SK-N-MC (cell line): ENCODE data around the gene MACROD2.

ENCODE experiments used
- DNase-seq: peaks from one replicate; pipeline ENCODE4 v3.0.0-alpha.2; 2011; ENCODE audit warnings: low read depth, low spot score
- H3K27ac ChIP-seq: fragments of 200-600 bp; sonication (generic); 2 replicates; pipeline ENCODE4 v1.5.1; 2016; ENCODE audit warnings: mixed run types
- H3K36me3 ChIP-seq: fragments of 200-600 bp; sonication (generic); 2 replicates; pipeline ENCODE4 v1.6.1; 2017; ENCODE audit warnings: antibody characterized with exemption, low read length, mixed read lengths; ENCODE audit not compliant: insufficient read depth
- H3K4me3 ChIP-seq: fragments of 200-600 bp; sonication (generic); 2 replicates; pipeline ENCODE4 v1.5.1; 2016
- H3K9ac ChIP-seq: fragments of 200-600 bp; sonication (generic); 2 replicates; pipeline ENCODE4 v1.8.0; 2017; ENCODE audit warnings: mixed run types, mixed read lengths; ENCODE audit not compliant: insufficient read length
- H3K9me3 ChIP-seq: fragments of 200-600 bp; sonication (generic); 2 replicates; pipeline ENCODE4 v1.6.1; 2017; ENCODE audit warnings: low read depth, mild to moderate bottlenecking, antibody characterized with exemption, low read length, moderate library complexity, mixed read lengths
- EZH2 ChIP-seq: fragments of 200-600 bp; sonication (generic); IDR thresholded peaks from one replicate; pipeline ENCODE4 v1.6.1; 2017; ENCODE audit warnings: antibody characterized with exemption
- FOXP2 ChIP-seq: optimal IDR thresholded peaks from 2 replicates; pipeline ENCODE3; 2011; ENCODE audit warnings: mild to moderate bottlenecking, moderate library complexity; ENCODE audit not compliant: insufficient read depth; ENCODE audit errors: extremely low read length, control extremely low read depth
- POLR2AphosphoS5 ChIP-seq: IDR thresholded peaks from 2 replicates; pipeline ENCODE4 v1.6.1; 2012; ENCODE audit warnings: mild to moderate bottlenecking, low read depth, low read length, borderline replicate concordance

MACROD2 gene

GRCh38 chr20:14355791-14356190 lies 360.5 kb downstream of the MACROD2 start:
- Histone ChIP-seq H3K36me3 (no peaks in the 10 kb centered on the region), H3K27ac (no peak overlapping the region), H3K4me3 (no peak overlapping the region), H3K9ac (no peak overlapping the region), H3K9me3 (no peaks in the 10 kb centered on the region)
- TF ChIP-seq EZH2, result no peak
- no peak for TF ChIP-seq FOXP2
- TF ChIP-seq POLR2AphosphoS5, result no peak
- no peak for DNase-seq

GRCh38 chr20:14360416-14360815 lies 365.1 kb downstream of the MACROD2 start:
- Histone ChIP-seq H3K4me3 (no peak overlapping the region), H3K9me3 (no peaks in the 10 kb centered on the region), H3K36me3 (no peaks in the 10 kb centered on the region), H3K27ac (no peak overlapping the region), H3K9ac (no peak overlapping the region)
- no peak for TF ChIP-seq FOXP2
- TF ChIP-seq EZH2, result no peak
- no peak for TF ChIP-seq POLR2AphosphoS5
- DNase-seq, result no peak

GRCh38 chr20:14361509-14362345 lies 366.4 kb downstream of the MACROD2 start:
- no peak for DNase-seq
- Histone ChIP-seq H3K4me3 (no peak overlapping the region), H3K9me3 (0 out of 2 replicates have a peak, but pooled peaks cover 4% of the 10 kb centered on the region), H3K27ac (no peak overlapping the region), H3K36me3 (no peaks in the 10 kb centered on the region), H3K9ac (no peak overlapping the region)
- TF ChIP-seq FOXP2, result no peak
- TF ChIP-seq POLR2AphosphoS5, result no peak
- TF ChIP-seq EZH2, result no peak

GRCh38 chr20:14374196-14374595 lies 378.9 kb downstream of the MACROD2 start:
- Histone ChIP-seq H3K4me3 (no peak overlapping the region), H3K36me3 (no peaks in the 10 kb centered on the region), H3K27ac (no peak overlapping the region), H3K9me3 (no peaks in the 10 kb centered on the region), H3K9ac (no peak overlapping the region)
- DNase-seq, result no peak
- TF ChIP-seq FOXP2, result no peak
- no peak for TF ChIP-seq POLR2AphosphoS5
- no peak for TF ChIP-seq EZH2

- no peak for TF ChIP-seq EZH2
- TF ChIP-seq FOXP2, result no peak
- TF ChIP-seq POLR2AphosphoS5, result no peak
- Histone ChIP-seq H3K4me3 (no peak overlapping the region), H3K9ac (no peak overlapping the region), H3K36me3 (no peaks in the 10 kb centered on the region), H3K27ac (no peak overlapping the region), H3K9me3 (no peaks in the 10 kb centered on the region)
- no peak for DNase-seq
Observed at GRCh38 chr20:14375416-14375985, 380.2 kb downstream of the MACROD2 start.

GRCh38 chr20:14378326-14378725 lies 383.0 kb downstream of the MACROD2 start:
- Histone ChIP-seq H3K36me3 (no peaks in the 10 kb centered on the region), H3K9ac (no peak overlapping the region), H3K27ac (no peak overlapping the region), H3K4me3 (no peak overlapping the region), H3K9me3 (no peaks in the 10 kb centered on the region)
- no peak for DNase-seq
- TF ChIP-seq FOXP2 (no peak), EZH2 (no peak), POLR2AphosphoS5 (no peak)

- H3K36me3 ChIP-seq, result no peaks in the 10 kb centered on the region
- no peak overlapping the region for H3K27ac ChIP-seq
- H3K4me3 ChIP-seq, result no peak overlapping the region
- TF ChIP-seq POLR2AphosphoS5, result no peak
- no peak for TF ChIP-seq FOXP2
- TF ChIP-seq EZH2, result no peak
- no peak overlapping the region for H3K9ac ChIP-seq
- no peaks in the 10 kb centered on the region for H3K9me3 ChIP-seq
- DNase-seq, result no peak
Observed at GRCh38 chr20:14383335-14383734, 388.0 kb downstream of the MACROD2 start.

GRCh38 chr20:14384416-14385175 lies 389.3 kb downstream of the MACROD2 start:
- no peak for TF ChIP-seq FOXP2
- no peaks in the 10 kb centered on the region for H3K9me3 ChIP-seq
- DNase-seq, result no peak
- H3K4me3 ChIP-seq, result no peak overlapping the region
- H3K9ac ChIP-seq, result no peak overlapping the region
- no peaks in the 10 kb centered on the region for H3K36me3 ChIP-seq
- H3K27ac ChIP-seq, result no peak overlapping the region
